ENCODE data around the gene NOS1AP.

DNA sequence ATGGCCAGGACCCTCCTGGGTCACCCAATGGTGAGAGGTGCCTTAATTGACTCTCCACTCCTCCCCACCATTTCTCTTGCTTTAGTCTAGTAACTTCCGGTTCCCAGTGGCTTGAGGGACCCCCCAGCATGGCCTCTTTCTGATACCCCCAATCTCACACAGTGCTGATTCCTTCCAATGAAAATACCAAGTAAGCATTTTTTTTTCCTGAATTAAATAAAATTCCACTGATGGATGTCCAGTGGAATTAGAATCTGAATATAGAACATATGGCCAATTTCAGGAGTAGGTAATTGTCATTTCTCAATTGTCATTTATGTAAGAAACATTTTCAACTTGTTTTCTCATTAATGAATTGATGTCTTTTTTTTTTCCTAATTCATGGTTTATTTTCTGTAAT, 9.5 kb downstream of the NOS1AP start:
- TF ChIP-seq, protein P1, sequence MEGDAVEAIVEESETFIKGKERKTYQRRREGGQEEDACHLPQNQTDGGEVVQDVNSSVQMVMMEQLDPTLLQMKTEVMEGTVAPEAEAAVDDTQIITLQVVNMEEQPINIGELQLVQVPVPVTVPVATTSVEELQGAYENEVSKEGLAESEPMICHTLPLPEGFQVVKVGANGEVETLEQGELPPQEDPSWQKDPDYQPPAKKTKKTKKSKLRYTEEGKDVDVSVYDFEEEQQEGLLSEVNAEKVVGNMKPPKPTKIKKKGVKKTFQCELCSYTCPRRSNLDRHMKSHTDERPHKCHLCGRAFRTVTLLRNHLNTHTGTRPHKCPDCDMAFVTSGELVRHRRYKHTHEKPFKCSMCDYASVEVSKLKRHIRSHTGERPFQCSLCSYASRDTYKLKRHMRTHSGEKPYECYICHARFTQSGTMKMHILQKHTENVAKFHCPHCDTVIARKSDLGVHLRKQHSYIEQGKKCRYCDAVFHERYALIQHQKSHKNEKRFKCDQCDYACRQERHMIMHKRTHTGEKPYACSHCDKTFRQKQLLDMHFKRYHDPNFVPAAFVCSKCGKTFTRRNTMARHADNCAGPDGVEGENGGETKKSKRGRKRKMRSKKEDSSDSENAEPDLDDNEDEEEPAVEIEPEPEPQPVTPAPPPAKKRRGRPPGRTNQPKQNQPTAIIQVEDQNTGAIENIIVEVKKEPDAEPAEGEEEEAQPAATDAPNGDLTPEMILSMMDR (IDR thresholded peaks at IDR 0.05; ENCODE audit: low read length) = no peak
- no peak for TF ChIP-seq EZH2 (optimal IDR thresholded peaks at IDR 0.05; ENCODE audit: low read depth, low read length)
